ENCODE results near the gene PPP3CA. TPM values are rescaled to one million over a fixed set of nuclear protein-coding genes. Genes with fewer than 3 reads are reported as not detected.

The PPP3CA gene
- total RNA-seq, 1 donor from 2014 or later: 64.5 TPM

- Histone ChIP-seq H3K36me3 (no peaks in the 10 kb centered on the region), H3K4me1 (no peaks in the 10 kb centered on the region), H3K4me3 (no peak overlapping the region), H3K27me3 (no peaks in the 10 kb centered on the region), H3K9me3 (no peaks in the 10 kb centered on the region), H3K27ac (no peak overlapping the region)
- DNase-seq (ENCODE audit: low spot score in 2 of 2): no peak
- intact Hi-C loops (cut with DNase I): no loop called here
- no peak for TF ChIP-seq CTCF (IDR thresholded peaks at IDR 0.05)
Observed at GRCh38 chr4:101040776-101041175, 306.6 kb downstream of the PPP3CA start.

- Histone ChIP-seq H3K4me1 (no peaks in the 10 kb centered on the region), H3K27me3 (no peaks in the 10 kb centered on the region), H3K27ac (no peak overlapping the region), H3K9me3 (no peaks in the 10 kb centered on the region), H3K4me3 (no peak overlapping the region), H3K36me3 (no peaks in the 10 kb centered on the region)
- DNase-seq (ENCODE audit: low spot score in 2 of 2): no peak
- intact Hi-C loops (cut with DNase I): no loop called here
- no peak for TF ChIP-seq CTCF (IDR thresholded peaks at IDR 0.05)
Observed at GRCh38 chr4:101039367-101039766, 308.0 kb downstream of the PPP3CA start.

- Histone ChIP-seq H3K27me3 (no peaks in the 10 kb centered on the region), H3K36me3 (no peaks in the 10 kb centered on the region), H3K9me3 (no peaks in the 10 kb centered on the region), H3K4me3 (no peak overlapping the region), H3K27ac (peak overlapping the region in 1 of 2 donors; percentile 20), H3K4me1 (no peaks in the 10 kb centered on the region)
- DNase-seq (ENCODE audit: low spot score in 2 of 2): no peak
- TF ChIP-seq CTCF (IDR thresholded peaks at IDR 0.05): no peak
- intact Hi-C loops (cut with DNase I): no loop called here
Observed at GRCh38 chr4:101037938-101038413, 309.4 kb downstream of the PPP3CA start.

GRCh38 chr4:101037249-101037648, 310.1 kb downstream of the PPP3CA start:
- Histone ChIP-seq H3K4me1 (no peaks in the 10 kb centered on the region), H3K27me3 (no peaks in the 10 kb centered on the region), H3K27ac (no peak overlapping the region), H3K4me3 (no peak overlapping the region), H3K36me3 (no peaks in the 10 kb centered on the region), H3K9me3 (no peaks in the 10 kb centered on the region)
- DNase-seq (ENCODE audit: low spot score in 2 of 2): no peak
- no peak for TF ChIP-seq CTCF (IDR thresholded peaks at IDR 0.05)
- intact Hi-C loops (cut with DNase I): no loop called here

GRCh38 chr4:101035487-101035886, 311.8 kb downstream of the PPP3CA start:
- no peaks in the 10 kb centered on the region for H3K4me1 ChIP-seq
- no peak for DNase-seq (ENCODE audit: low spot score in 2 of 2)
- no peaks in the 10 kb centered on the region for H3K9me3 ChIP-seq
- no peak for TF ChIP-seq CTCF (IDR thresholded peaks at IDR 0.05)
- H3K27ac ChIP-seq: no peak overlapping the region
- no peaks in the 10 kb centered on the region for H3K36me3 ChIP-seq
- intact Hi-C loops (cut with DNase I): no loop called here
- no peaks in the 10 kb centered on the region for H3K27me3 ChIP-seq
- no peak overlapping the region for H3K4me3 ChIP-seq

- H3K9me3 ChIP-seq: no peaks in the 10 kb centered on the region
- H3K4me1 ChIP-seq: no peaks in the 10 kb centered on the region
- intact Hi-C loops (cut with DNase I): no loop called here
- no peak for TF ChIP-seq CTCF (IDR thresholded peaks at IDR 0.05)
- H3K27ac ChIP-seq: no peak overlapping the region
- no peak overlapping the region for H3K4me3 ChIP-seq
- DNase-seq (ENCODE audit: low spot score in 2 of 2): no peak
- no peaks in the 10 kb centered on the region for H3K27me3 ChIP-seq
- no peaks in the 10 kb centered on the region for H3K36me3 ChIP-seq
Observed at GRCh38 chr4:101033986-101034385, 313.3 kb downstream of the PPP3CA start.
